Putamen (tissue), 1 donor: ENCODE measurements around the gene SMAD4.
A peak's percentile ranks its signal among the peaks of the same experiment; 100 is the strongest.
"Not testable (repeated sequence)": the region's sequence is repeated elsewhere in the genome, so short reads cannot be mapped to it uniquely, and the experiment has no call there.

Experiments
- DNase-seq: peaks from one replicate; pipeline ENCODE4 v3.0.0-alpha.2; 2016; ENCODE audit warnings: low spot score

SMAD4 gene

GRCh38 chr18:51070545-51070944 is 40.5 kb downstream of the SMAD4 start:
- no peak for DNase-seq

- DNase-seq = no peak
These were observed 42.7 kb downstream of the SMAD4 start for GRCh38 chr18:51072586-51073313.

GRCh38 chr18:51074605-51075004 is 44.6 kb downstream of the SMAD4 start:
- no peak for DNase-seq

- DNase-seq = no peak
These were observed 46.5 kb downstream of the SMAD4 start for GRCh38 chr18:51076503-51076902.

GRCh38 chr18:51077217-51077616 is 47.2 kb downstream of the SMAD4 start:
- no peak for DNase-seq

GRCh38 chr18:51078026-51078425 is 48.0 kb downstream of the SMAD4 start:
- DNase-seq = no peak

GRCh38 chr18:51082571-51083267 is 52.7 kb downstream of the SMAD4 start:
- no peak for DNase-seq

GRCh38 chr18:51083398-51083797 is 53.4 kb downstream of the SMAD4 start:
- no peak for DNase-seq

- DNase-seq = no peak
These were observed 58.4 kb downstream of the SMAD4 start for GRCh38 chr18:51088410-51088809.

- no peak for DNase-seq
These were observed 59.7 kb downstream of the SMAD4 start for GRCh38 chr18:51089691-51090090.

- DNase-seq = no peak
These were observed 61.3 kb downstream of the SMAD4 start for GRCh38 chr18:51091270-51091669.

- DNase-seq = no peak
These were observed 62.1 kb downstream of the SMAD4 start for GRCh38 chr18:51092117-51092516.

- not testable (repeated sequence) for DNase-seq
These were observed 63.0 kb downstream of the SMAD4 start for GRCh38 chr18:51092967-51093366.

- no peak for DNase-seq
These were observed 67.2 kb downstream of the SMAD4 start for GRCh38 chr18:51097021-51097822.

- no peak for DNase-seq
These were observed 68.1 kb downstream of the SMAD4 start for GRCh38 chr18:51098082-51098481.

- no peak for DNase-seq
These were observed 68.5 kb downstream of the SMAD4 start for GRCh38 chr18:51098513-51098912.

GRCh38 chr18:51100385-51101120 is 70.5 kb downstream of the SMAD4 start:
- DNase-seq = no peak

GRCh38 chr18:51107082-51107481 is 77.1 kb downstream of the SMAD4 start:
- DNase-seq = no peak

- DNase-seq = no peak
These were observed 77.7 kb downstream of the SMAD4 start for GRCh38 chr18:51107598-51108305.

- DNase-seq = no peak
These were observed 78.3 kb downstream of the SMAD4 start for GRCh38 chr18:51108330-51108729.

GRCh38 chr18:51110073-51110797 is 80.2 kb downstream of the SMAD4 start:
- DNase-seq = peak; percentile 39
